GM19372 (cell line): ENCODE results near the gene TLE2.

Source experiments
- ATAC-seq: cut with Tn5 transposase; IDR thresholded peaks from one replicate; pipeline ENCODE4 v1.9.1; 2021; ENCODE audit warnings: mild to moderate bottlenecking, low read depth, moderate library complexity; ENCODE audit not compliant: unreplicated experiment

Gene TLE2

DNA sequence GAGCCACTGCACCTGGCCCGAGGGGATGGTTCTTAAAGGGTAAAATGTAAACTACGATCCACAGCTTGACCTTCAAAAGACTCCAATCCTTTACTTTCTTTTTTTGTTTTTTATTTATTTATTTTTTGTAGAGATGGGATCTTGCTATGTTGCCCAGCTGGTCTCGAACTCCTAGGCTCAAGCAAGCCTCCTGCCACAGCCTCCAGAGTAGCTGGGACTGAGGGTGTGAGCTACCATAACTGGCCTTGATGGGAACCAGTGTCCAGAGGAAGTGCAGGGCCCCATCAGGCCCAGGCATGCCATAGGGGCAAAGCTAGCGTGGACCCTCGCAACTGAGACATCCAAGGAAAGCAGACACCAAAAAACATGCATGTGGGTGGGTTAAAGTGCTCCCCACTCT lies 66.0 kb downstream of the TLE2 start:
- ATAC-seq, result no peak

DNA sequence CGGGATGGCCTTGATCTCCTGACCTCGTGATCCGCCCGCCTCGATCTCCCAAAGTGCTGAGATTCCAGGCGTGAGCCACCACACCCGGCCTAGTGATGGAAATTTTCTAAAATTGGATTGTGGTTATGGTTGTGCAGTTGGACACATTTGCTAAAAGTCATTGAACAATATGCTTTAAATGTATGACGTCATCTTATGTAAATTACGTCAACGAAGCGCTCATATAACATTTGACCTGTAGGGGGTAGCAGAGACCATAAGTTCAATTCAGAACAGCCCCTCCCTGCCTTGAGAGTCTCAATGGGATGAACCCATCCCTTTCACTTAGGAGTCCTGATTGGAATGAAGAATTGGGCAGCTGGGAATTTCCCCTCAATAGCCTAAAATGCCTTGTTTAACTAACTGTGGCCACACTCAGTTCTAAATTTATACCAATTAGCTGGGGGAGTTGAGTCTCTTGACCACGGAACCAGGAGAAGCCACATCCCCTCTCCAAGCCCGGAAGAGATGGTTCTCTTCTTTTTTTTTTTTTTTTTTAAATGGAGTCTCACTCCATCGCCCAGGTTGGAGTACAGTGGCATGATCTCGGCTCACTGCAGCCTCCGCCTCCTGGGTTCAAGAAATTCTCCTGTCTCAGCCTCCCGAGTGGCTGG lies 66.9 kb downstream of the TLE2 start:
- no peak for ATAC-seq

DNA sequence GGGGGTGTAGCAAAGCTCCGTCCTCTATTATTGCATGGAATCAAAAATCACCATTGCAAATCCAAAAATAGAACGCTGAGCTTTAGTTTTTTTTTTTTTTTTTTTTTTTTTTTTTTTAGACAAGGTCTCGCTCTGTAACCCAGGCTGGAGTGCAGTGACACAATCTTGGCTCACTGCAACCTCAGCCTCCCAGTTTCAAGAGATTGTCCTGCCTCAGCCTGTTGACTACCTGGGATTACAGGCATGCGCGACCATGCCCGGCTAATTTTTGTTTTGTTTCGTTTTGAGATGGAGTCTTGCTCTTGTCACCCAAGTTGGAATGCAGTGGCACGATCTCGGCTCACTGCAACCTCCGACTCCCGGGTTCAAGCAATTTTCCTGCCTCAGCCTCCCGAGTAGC lies 69.0 kb downstream of the TLE2 start:
- ATAC-seq, result no peak

DNA sequence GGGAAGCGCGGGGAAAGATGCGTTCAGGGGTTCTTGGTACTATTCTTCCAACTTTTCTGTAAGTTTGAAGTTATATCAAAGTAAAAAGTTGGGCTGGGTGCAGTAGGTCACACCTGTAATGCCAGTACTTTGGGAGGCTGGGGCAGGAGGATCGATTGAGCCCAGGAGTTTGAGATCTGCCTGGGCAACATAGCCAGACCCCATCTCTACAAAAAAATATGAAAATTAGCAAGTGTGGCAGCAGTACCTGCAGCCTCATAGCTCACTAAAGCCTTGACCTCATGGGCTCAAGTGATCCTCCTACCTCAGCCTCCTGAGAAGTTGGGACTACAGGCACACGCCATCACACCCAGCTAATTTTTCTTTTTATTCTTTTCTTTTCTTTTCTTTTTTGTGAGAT lies 71.9 kb downstream of the TLE2 start:
- no peak for ATAC-seq

DNA sequence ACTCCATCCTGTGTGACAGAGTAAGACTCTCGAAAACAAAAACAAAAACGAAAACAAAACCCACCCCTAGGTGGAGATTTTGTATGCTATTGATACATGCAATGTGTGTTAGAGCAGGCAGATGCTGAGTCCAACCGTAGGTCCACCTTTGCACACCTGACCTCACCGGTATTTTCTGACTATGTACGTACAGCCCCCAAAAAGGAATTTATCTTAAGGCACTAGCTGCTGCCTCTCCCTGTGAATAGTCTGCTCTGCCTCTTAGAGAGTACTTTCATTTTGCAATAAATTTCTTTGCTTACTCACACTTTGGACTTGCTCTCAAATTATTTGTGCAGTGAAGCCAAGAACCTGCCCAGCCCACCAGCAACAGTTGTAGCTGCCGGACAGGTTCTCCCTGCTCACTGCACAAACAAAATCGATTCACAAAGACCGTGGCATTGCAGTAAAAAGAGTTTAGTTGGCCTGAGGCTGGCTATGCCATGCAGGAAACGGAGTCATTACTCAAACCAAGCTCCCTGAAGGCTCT lies 76.1 kb downstream of the TLE2 start:
- ATAC-seq, result no peak

DNA sequence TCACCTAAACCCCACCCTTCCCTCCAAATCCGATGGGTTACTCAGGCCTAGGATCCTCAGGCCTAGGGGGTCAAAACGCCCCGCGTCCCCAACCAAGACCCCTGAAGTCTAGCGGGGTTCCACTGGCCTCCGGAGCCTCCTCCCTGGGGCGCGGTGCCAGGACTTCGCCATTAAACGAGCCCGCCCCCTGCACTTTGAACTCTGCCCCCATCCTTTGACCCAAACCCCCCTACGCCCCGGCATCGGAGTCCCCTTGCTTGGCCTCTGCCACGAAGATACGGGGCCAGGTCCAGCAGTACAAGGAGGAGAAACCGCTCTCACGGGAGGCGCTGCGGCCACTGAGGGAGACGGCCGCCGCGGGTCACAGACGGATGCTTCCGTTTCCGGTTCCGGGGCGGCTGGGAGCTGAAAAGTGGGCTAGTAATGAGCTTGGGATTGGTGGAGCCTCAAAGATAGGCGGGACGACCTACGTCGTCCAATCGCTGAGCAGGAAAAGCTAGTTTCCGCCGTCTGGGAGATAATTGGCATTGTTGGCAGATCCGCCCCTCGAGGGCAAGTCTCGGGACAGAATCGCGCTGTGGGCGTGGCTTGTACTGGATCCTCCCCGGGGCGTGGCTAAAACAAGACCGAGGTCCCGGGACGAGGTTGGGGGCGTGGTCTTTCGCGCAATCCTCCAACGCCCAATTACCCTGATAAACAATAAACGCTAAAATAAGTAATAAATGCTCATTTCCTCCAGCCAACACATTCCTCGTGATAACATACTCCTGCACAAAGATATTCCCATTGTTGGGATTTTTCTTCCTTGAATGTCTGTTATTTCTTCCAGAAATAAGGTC lies 78.6 kb downstream of the TLE2 start:
- peak; percentile 96 for ATAC-seq

DNA sequence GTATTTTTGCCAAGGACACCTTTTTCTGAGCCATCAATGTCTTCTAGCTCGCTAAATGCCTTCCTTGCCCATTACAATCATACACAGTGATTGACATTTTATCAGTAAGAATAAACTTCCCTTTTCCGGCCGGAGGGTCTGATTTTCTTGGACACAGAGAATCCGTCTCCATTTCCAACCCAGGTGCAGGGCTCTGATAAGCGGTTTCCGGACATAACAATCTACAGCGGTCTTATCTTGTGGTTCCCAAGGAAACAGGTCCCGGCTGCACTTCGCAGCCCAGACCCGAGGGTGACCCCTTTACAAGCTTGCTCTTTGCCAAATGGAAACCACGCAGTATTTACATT lies 79.2 kb downstream of the TLE2 start:
- ATAC-seq, result no peak
